NCI-H82 treated with DMSO at 0.1 percent for 48 hours (cell line): ENCODE measurements around the gene CFAP73.
A peak's percentile ranks its signal among the peaks of the same experiment; 100 is the strongest.

Experiments used
- DNase-seq: peaks from one replicate; lab custom pipeline; 2025; ENCODE audit not compliant: unreplicated experiment; lab: John Stamatoyannopoulos, UW

The CFAP73 gene

GRCh38 chr12:113119980-113120669, 29.4 kb upstream of the CFAP73 start:
- no peak for DNase-seq

GRCh38 chr12:113120670-113121370, 28.7 kb upstream of the CFAP73 start:
- DNase-seq: peak; percentile 2

GRCh38 chr12:113127791-113128199, 21.7 kb upstream of the CFAP73 start:
- no peak for DNase-seq

- DNase-seq: no peak
Observed at GRCh38 chr12:113128802-113129663, 20.5 kb upstream of the CFAP73 start.

GRCh38 chr12:113129664-113130456, 19.7 kb upstream of the CFAP73 start:
- no peak for DNase-seq

- DNase-seq: no peak
Observed at GRCh38 chr12:113130457-113131135, 18.9 kb upstream of the CFAP73 start.

GRCh38 chr12:113131556-113131955, 18.0 kb upstream of the CFAP73 start:
- DNase-seq: no peak

GRCh38 chr12:113133036-113133435, 16.5 kb upstream of the CFAP73 start:
- no peak for DNase-seq

GRCh38 chr12:113133666-113134065, 15.9 kb upstream of the CFAP73 start:
- no peak for DNase-seq

GRCh38 chr12:113134071-113134470, 15.5 kb upstream of the CFAP73 start:
- DNase-seq: no peak

- no peak for DNase-seq
Observed at GRCh38 chr12:113134521-113134951, 15.0 kb upstream of the CFAP73 start.

GRCh38 chr12:113135178-113136127, 14.1 kb upstream of the CFAP73 start, which contains the start of gene RASAL1:
RASAL1 (minus strand) TSS chr12:113135761; CDS start chr12:113135462, 299 bp downstream.
- DNase-seq: no peak

GRCh38 chr12:113136128-113136989, 13.2 kb upstream of the CFAP73 start:
- DNase-seq: no peak

GRCh38 chr12:113136990-113137511, 12.5 kb upstream of the CFAP73 start:
- DNase-seq: no peak

GRCh38 chr12:113137861-113138783, 11.4 kb upstream of the CFAP73 start:
- DNase-seq: no peak

GRCh38 chr12:113138826-113139225, 10.7 kb upstream of the CFAP73 start:
- no peak for DNase-seq

- no peak for DNase-seq
Observed at GRCh38 chr12:113140706-113141105, 8.8 kb upstream of the CFAP73 start.
